Nephron progenitor cell (in vitro differentiated cells): ENCODE data around the gene IGF2R.
"Not testable (repeated sequence)": the region's sequence is repeated elsewhere in the genome, so short reads cannot be mapped to it uniquely, and the experiment has no call there.

Source experiments
- DNase-seq: peaks from one replicate; pipeline ENCODE4 v3.0.0; 2021
- H3K27ac Mint-ChIP-seq: 2 replicates; pipeline ENCODE4 v1.8.0; 2021; ENCODE audit warnings: mild to moderate bottlenecking, moderate library complexity, mixed read lengths
- H3K27me3 Mint-ChIP-seq: 2 replicates; pipeline ENCODE4 v1.8.0; 2021; ENCODE audit warnings: mild to moderate bottlenecking, low read depth, mixed read lengths; ENCODE audit not compliant: poor library complexity
- H3K36me3 Mint-ChIP-seq: 2 replicates; pipeline ENCODE4 v1.8.0; 2021; ENCODE audit warnings: low read depth, mixed read lengths
- H3K4me1 Mint-ChIP-seq: 2 replicates; pipeline ENCODE4 v1.8.0; 2021; ENCODE audit warnings: mixed read lengths
- H3K4me3 Mint-ChIP-seq: 2 replicates; pipeline ENCODE4 v1.8.0; 2021; ENCODE audit warnings: mild to moderate bottlenecking, moderate library complexity, mixed read lengths
- H3K9me3 Mint-ChIP-seq: 2 replicates; pipeline ENCODE4 v1.8.0; 2021; ENCODE audit warnings: mild to moderate bottlenecking, moderate library complexity, mixed read lengths
- TF ChIP-seq, protein P1 (sequence below): fragments of 200-600 bp; sonication (generic); IDR thresholded peaks from 2 replicates; pipeline ENCODE4 v1.5.0; 2021; ENCODE audit warnings: antibody characterized with exemption

IGF2R gene

DNA sequence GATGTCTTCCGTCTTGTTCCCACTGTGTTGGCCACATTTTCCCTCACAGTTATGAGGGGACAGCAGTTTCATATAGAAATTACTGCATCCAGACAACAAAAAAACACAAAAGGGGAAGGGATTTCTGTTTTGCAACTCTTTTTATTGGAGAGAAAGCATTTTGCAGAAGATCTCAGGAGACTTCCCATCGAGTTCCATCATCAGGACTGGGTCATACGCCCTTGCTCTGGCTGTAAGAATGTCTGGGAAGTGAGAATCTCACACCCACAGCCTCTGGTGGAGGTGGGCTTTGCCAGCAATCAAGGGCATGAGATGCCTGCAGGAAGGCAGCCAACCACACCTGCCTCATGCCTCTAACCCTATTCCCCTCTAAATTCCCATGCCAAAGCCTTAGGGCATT lies 5.8 kb upstream of the IGF2R start:
- Mint-ChIP-seq H3K27me3 (peaks cover 84% of the 10 kb centered on the region), H3K36me3 (no peaks in the 10 kb centered on the region), H3K4me3 (no peak overlapping the region), H3K9me3 (peaks cover 6% of the 10 kb centered on the region), H3K27ac (no peak overlapping the region), H3K4me1 (peaks cover 10% of the 10 kb centered on the region)
- TF ChIP-seq, protein P1, sequence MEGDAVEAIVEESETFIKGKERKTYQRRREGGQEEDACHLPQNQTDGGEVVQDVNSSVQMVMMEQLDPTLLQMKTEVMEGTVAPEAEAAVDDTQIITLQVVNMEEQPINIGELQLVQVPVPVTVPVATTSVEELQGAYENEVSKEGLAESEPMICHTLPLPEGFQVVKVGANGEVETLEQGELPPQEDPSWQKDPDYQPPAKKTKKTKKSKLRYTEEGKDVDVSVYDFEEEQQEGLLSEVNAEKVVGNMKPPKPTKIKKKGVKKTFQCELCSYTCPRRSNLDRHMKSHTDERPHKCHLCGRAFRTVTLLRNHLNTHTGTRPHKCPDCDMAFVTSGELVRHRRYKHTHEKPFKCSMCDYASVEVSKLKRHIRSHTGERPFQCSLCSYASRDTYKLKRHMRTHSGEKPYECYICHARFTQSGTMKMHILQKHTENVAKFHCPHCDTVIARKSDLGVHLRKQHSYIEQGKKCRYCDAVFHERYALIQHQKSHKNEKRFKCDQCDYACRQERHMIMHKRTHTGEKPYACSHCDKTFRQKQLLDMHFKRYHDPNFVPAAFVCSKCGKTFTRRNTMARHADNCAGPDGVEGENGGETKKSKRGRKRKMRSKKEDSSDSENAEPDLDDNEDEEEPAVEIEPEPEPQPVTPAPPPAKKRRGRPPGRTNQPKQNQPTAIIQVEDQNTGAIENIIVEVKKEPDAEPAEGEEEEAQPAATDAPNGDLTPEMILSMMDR, result no peak
- no peak for DNase-seq

DNA sequence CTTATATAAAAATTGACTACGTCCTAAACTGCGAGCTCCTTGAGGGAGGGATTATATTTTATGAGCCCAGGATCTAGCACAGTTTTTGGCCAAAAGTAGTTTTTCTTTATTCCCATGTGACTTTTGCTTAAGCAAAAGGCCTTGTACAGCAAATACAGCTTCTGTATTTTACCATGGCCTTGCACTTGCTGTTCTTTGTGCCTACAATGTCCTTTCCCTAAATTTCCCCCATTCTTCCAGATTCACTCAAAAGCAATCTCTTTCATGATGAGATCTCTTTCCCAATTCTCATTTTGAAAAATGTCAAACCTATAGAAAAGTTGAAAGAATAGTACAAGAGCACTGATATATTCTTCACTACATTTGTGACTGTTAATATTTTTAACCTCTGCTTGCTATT lies 4.8 kb upstream of the IGF2R start:
- no peak for DNase-seq
- no peak overlapping the region for H3K27ac Mint-ChIP-seq
- H3K4me1 Mint-ChIP-seq, result peaks cover 10% of the 10 kb centered on the region
- TF ChIP-seq, protein P1, result no peak
- peaks cover 6% of the 10 kb centered on the region for H3K9me3 Mint-ChIP-seq
- H3K36me3 Mint-ChIP-seq, result no peaks in the 10 kb centered on the region
- H3K4me3 Mint-ChIP-seq, result no peak overlapping the region
- H3K27me3 Mint-ChIP-seq, result peaks cover 82% of the 10 kb centered on the region

DNA sequence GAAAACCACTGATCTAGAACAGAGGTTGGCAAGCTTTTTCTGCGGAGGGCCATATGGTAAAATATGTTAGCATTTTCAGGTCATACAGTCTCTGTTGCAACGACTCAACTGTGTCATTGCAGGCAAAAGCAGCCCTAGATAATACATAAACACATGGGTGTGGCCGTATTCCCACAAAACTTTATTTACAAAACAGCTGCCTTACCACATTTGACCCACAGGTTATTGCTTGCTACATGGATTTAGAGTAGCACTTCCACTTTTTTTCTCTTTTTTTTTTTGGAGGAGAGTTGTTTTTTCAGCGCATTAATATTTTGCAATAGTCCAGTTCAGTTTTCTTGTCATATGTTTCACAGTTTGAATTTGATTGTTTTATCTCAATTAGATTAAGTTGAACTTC lies 2.5 kb upstream of the IGF2R start:
- no peak for DNase-seq
- Mint-ChIP-seq H3K4me1 (peaks cover 14% of the 10 kb centered on the region), H3K4me3 (no peak overlapping the region), H3K9me3 (peaks cover 2% of the 10 kb centered on the region), H3K27ac (no peak overlapping the region), H3K36me3 (no peaks in the 10 kb centered on the region), H3K27me3 (peaks cover 63% of the 10 kb centered on the region)
- TF ChIP-seq, protein P1, result no peak

DNA sequence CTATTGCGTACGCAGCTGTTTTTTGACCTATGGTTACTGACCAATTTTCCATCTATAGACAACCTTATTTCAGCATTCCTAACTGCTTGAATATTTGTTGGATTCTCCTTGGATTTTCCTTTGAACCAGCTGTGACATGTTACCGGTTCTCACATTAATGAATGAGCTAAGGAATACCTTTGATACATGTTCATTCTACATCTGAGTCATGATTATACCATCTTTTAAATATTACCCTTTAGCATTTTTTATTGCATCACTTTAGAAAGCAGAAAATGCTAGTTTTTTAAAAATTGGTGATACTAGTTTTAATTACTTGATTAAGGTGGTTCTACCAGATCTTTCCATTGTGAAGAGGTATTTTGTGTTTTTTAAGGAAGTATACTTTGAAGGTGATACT lies 1.9 kb upstream of the IGF2R start:
- TF ChIP-seq, protein P1, result no peak
- Mint-ChIP-seq H3K4me3 (no peak overlapping the region), H3K4me1 (peaks cover 21% of the 10 kb centered on the region), H3K27me3 (peaks cover 57% of the 10 kb centered on the region), H3K36me3 (no peaks in the 10 kb centered on the region), H3K27ac (no peak overlapping the region), H3K9me3 (no peaks in the 10 kb centered on the region)
- DNase-seq, result no peak

DNA sequence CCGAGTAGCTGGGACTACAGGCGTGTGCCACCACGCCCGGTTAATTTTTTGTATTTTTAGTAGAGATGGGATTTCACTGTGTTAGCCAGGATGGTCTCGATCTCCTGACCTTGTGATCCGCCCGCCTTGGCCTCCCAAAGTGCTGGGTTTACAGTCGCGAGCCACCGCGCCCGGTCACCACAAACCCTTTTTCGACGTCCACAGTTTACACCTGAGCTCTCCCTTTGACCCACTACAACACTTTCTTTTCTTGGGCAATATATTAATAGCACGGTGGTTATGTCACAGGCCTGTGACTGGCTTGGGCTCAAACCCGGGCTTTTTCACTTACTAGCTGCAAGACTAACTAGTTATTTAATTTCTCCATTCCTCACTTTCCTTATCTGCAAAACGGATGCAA lies 1.3 kb upstream of the IGF2R start:
- H3K36me3 Mint-ChIP-seq, H3K9me3 Mint-ChIP-seq, DNase-seq, H3K27ac Mint-ChIP-seq: not testable (repeated sequence)
- H3K27me3 Mint-ChIP-seq, result peaks cover 50% of the 10 kb centered on the region
- peaks cover 27% of the 10 kb centered on the region for H3K4me1 Mint-ChIP-seq
- peak overlapping the region; percentile 32 for H3K4me3 Mint-ChIP-seq

DNA sequence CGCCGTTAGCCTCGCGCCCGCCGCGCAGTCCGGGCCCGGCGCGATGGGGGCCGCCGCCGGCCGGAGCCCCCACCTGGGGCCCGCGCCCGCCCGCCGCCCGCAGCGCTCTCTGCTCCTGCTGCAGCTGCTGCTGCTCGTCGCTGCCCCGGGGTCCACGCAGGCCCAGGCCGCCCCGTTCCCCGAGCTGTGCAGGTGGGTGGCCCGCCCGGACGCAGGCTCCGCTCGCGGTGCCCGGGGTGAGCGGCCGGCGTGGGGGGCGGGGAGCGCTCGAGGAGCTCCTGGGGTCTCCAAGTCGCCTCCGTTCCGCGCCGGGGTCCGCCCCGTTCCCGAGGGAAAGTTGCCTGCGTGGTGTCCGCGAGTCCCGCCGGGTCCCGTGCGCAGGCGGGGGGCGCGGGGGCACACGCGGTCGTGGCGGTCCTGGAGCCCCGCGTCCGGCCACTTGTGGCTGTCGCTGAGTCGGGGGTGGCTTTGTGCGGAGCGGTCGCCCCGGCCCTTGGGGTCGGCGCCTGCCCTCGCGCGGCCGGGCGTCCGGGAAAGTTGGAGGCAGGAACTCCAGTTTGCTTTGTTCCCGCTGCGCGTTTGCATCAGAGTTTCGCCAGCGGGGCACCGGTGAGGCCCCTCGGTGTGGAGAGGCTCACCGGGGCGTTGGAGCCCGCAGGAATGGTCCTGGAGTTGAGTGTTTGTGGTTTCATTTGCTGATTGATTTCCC lies 476 bp downstream of the IGF2R start:
- no peaks in the 10 kb centered on the region for H3K36me3 Mint-ChIP-seq
- peak; percentile 71 for DNase-seq
- TF ChIP-seq, protein P1, result no peak
- H3K4me3 Mint-ChIP-seq, result peak overlapping the region; percentile 95
- peaks cover 45% of the 10 kb centered on the region for H3K4me1 Mint-ChIP-seq
- H3K27ac Mint-ChIP-seq, result peak overlapping the region; percentile 99
- no peaks in the 10 kb centered on the region for H3K9me3 Mint-ChIP-seq
- peaks cover 33% of the 10 kb centered on the region for H3K27me3 Mint-ChIP-seq
